ENCODE data around the gene SLC13A1.
"Not testable (repeated sequence)": the region's sequence is repeated elsewhere in the genome, so short reads cannot be mapped to it uniquely, and the experiment has no call there.

Gene SLC13A1

GRCh38 chr7:123120286-123120685 is 79.5 kb downstream of the SLC13A1 start:
- DNase-seq, result no peak

GRCh38 chr7:123115331-123115730 is 84.4 kb downstream of the SLC13A1 start:
- DNase-seq, result no peak

GRCh38 chr7:123114288-123114687 is 85.5 kb downstream of the SLC13A1 start:
- no peak for DNase-seq

GRCh38 chr7:123112833-123113232 is 86.9 kb downstream of the SLC13A1 start:
- DNase-seq, result no peak

GRCh38 chr7:123099712-123100111 is 100.1 kb downstream of the SLC13A1 start:
- DNase-seq, result no peak

GRCh38 chr7:123096976-123097375 is 102.8 kb downstream of the SLC13A1 start:
- no peak for DNase-seq

GRCh38 chr7:123096434-123096833 is 103.3 kb downstream of the SLC13A1 start:
- no peak for DNase-seq

- no peak for DNase-seq
These were observed 109.3 kb downstream of the SLC13A1 start for GRCh38 chr7:123090456-123090855.

- DNase-seq, result not testable (repeated sequence)
These were observed 112.9 kb downstream of the SLC13A1 start for GRCh38 chr7:123086910-123087309.

- DNase-seq, result not testable (repeated sequence)
These were observed 114.9 kb downstream of the SLC13A1 start for GRCh38 chr7:123084861-123085260.

GRCh38 chr7:123079021-123079420 is 120.7 kb downstream of the SLC13A1 start:
- no peak for DNase-seq

- no peak for DNase-seq
These were observed 123.8 kb downstream of the SLC13A1 start for GRCh38 chr7:123075838-123076467.

GRCh38 chr7:123070702-123071286 is 129.0 kb downstream of the SLC13A1 start:
- DNase-seq, result no peak

- no peak for DNase-seq
These were observed 132.0 kb downstream of the SLC13A1 start for GRCh38 chr7:123067814-123068213.

Measured in activated naive CD4-positive, alpha-beta T cell treated with anti-CD3 and anti-CD28 coated beads, Interleukin-2, amount 50 U/mL, for 16 hours (primary cell).